ENCODE measurements around the gene ROBO1. TPM values are rescaled to one million over a fixed set of nuclear protein-coding genes. Genes with fewer than 3 reads are reported as not detected.
A peak's percentile ranks its signal among the peaks of the same experiment; 100 is the strongest.

ROBO1 gene
- total and polyA plus RNA-seq, 2 of the 13 experiments (the other 11 are each of a cell fraction or from before 2014, with no cell fraction given): 52.2 to 71.0 TPM

DNA sequence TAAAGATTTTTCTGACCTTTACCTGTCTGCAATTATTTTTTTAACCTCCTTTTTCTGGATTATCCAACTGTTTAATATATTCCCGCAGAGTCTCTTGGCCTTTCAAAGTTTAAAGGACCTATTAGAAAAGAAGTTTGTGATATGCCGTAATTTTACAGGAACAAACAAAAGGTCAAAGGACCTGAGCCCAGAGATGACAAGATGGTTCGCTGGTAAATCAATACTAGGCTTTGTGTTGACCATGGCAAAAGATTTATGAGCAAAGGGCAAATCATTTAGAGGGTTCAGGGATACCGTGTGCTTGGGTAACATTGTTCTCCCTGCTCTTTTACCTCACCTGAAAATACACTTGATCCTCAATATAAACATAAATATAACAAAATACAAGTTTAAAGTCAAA lies 923.5 kb downstream of the ROBO1 start (continued):
- TF ChIP-seq, protein P1, sequence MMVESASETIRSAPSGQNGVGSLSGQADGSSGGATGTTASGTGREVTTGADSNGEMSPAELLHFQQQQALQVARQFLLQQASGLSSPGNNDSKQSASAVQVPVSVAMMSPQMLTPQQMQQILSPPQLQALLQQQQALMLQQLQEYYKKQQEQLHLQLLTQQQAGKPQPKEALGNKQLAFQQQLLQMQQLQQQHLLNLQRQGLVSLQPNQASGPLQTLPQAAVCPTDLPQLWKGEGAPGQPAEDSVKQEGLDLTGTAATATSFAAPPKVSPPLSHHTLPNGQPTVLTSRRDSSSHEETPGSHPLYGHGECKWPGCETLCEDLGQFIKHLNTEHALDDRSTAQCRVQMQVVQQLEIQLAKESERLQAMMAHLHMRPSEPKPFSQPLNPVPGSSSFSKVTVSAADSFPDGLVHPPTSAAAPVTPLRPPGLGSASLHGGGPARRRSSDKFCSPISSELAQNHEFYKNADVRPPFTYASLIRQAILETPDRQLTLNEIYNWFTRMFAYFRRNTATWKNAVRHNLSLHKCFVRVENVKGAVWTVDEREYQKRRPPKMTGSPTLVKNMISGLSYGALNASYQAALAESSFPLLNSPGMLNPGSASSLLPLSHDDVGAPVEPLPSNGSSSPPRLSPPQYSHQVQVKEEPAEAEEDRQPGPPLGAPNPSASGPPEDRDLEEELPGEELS (CRISPR knock-in tag; IDR thresholded peaks at IDR 0.05): peak; percentile 95
- TF ChIP-seq SMC3 (IDR thresholded peaks at IDR 0.05; ENCODE audit: low read length) (peak; percentile 31; the same call in 1 of the 2 replicates), ZNF724P (CRISPR knock-in tag; IDR thresholded peaks at IDR 0.05; ENCODE audit: borderline replicate concordance) (no peak), REPIN1 (CRISPR knock-in tag; IDR thresholded peaks at IDR 0.05; ENCODE audit: borderline replicate concordance, low read depth) (peak; percentile 53; the same call in 1 of the 2 replicates), TCF7L2 (IDR thresholded peaks at IDR 0.05; ENCODE audit: low read depth, low read length) (peak; percentile 82), ZKSCAN5 (CRISPR knock-in tag; IDR thresholded peaks at IDR 0.05) (no peak), NFATC3 (CRISPR knock-in tag; IDR thresholded peaks at IDR 0.05) (no peak), SAP130 (CRISPR knock-in tag; IDR thresholded peaks at IDR 0.05; ENCODE audit: low read depth) (peak; percentile 86), NCOA1 (CRISPR knock-in tag; IDR thresholded peaks at IDR 0.05) (peak; percentile 45; the same call in 1 of the 2 replicates), ZNF549 (CRISPR knock-in tag; IDR thresholded peaks at IDR 0.05) (no peak), ZNF83 (CRISPR knock-in tag; IDR thresholded peaks at IDR 0.05; ENCODE audit: borderline replicate concordance) (no peak), ZNF451 (CRISPR knock-in tag; IDR thresholded peaks at IDR 0.05) (no peak), SP4 (CRISPR knock-in tag; IDR thresholded peaks at IDR 0.05) (no peak), ZNF160 (CRISPR knock-in tag; IDR thresholded peaks at IDR 0.05) (no peak), HHEX (CRISPR knock-in tag; IDR thresholded peaks at IDR 0.05) (peak; percentile 93), ZNF10 (CRISPR knock-in tag; IDR thresholded peaks at IDR 0.05; ENCODE audit: borderline replicate concordance, low read depth) (no peak), TBL1XR1 (IDR thresholded peaks at IDR 0.05; ENCODE audit: borderline replicate concordance, low read length, partially characterized antibody) (peak; percentile 62)
- TF ChIP-seq, protein P2, sequence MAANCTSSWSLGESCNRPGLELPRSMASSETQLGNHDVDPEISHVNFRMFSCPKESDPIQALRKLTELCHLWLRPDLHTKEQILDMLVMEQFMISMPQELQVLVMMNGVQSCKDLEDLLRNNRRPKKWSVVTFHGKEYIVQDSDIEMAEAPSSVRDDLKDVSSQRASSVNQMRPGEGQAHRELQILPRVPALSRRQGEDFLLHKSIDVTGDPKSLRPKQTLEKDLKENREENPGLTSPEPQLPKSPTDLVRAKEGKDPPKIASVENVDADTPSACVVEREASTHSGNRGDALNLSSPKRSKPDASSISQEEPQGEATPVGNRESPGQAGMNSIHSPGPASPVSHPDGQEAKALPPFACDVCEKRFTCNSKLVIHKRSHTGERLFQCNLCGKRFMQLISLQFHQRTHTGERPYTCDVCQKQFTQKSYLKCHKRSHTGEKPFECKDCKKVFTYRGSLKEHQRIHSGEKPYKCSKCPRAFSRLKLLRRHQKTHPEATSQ (CRISPR knock-in tag; IDR thresholded peaks at IDR 0.05; ENCODE audit: borderline replicate concordance): peak; percentile 54; the same call in 1 of the 2 replicates
- TF ChIP-seq, protein P3, sequence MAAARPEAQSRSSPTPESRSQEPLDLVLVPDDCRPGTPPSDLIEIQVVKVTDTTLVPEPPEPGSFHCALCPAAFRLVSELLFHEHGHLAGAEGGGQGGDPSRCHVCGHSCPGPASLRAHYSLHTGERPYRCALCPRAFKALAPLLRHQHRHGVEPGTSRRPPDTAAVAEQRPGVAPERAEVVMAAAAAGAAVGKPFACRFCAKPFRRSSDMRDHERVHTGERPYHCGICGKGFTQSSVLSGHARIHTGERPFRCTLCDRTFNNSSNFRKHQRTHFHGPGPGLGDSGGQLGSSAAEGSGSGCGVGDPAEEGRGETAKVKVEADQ (CRISPR knock-in tag; IDR thresholded peaks at IDR 0.05; ENCODE audit: borderline replicate concordance): 0 out of 2 replicates have a peak, but pooled peaks have one; percentile 34
- TF ChIP-seq, protein P4, sequence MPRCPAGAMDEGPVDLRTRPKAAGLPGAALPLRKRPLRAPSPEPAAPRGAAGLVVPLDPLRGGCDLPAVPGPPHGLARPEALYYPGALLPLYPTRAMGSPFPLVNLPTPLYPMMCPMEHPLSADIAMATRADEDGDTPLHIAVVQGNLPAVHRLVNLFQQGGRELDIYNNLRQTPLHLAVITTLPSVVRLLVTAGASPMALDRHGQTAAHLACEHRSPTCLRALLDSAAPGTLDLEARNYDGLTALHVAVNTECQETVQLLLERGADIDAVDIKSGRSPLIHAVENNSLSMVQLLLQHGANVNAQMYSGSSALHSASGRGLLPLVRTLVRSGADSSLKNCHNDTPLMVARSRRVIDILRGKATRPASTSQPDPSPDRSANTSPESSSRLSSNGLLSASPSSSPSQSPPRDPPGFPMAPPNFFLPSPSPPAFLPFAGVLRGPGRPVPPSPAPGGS (CRISPR knock-in tag; IDR thresholded peaks at IDR 0.05): no peak
